Kidney epithelial cell (primary cell): ENCODE data around the gene SOX5. TPM values are rescaled to one million over a fixed set of nuclear protein-coding genes. Genes with fewer than 3 reads are reported as not detected.
"Not testable (repeated sequence)": the region's sequence is repeated elsewhere in the genome, so short reads cannot be mapped to it uniquely, and the experiment has no call there.

Experiments
- DNase-seq: peaks from one replicate; pipeline ENCODE4 v3.0.0-alpha.2; 2010; ENCODE audit warnings: low read depth
- H3K27me3 ChIP-seq: 2 replicates; pipeline ENCODE4 v1.6.0; 2011; ENCODE audit warnings: low read length; ENCODE audit not compliant: control insufficient read depth, insufficient read depth
- H3K36me3 ChIP-seq: 2 replicates; pipeline ENCODE4 v1.5.1; 2011; ENCODE audit warnings: low read length; ENCODE audit not compliant: control insufficient read depth, insufficient read depth
- H3K4me3 ChIP-seq: 2 replicates; pipeline ENCODE4 v1.5.1; 2011; ENCODE audit warnings: low read depth, mild to moderate bottlenecking, control low read depth, low read length
- total RNA-seq: library from RNA; depleted of rRNA; stranded (reverse); fragments of >200 nt; gene quantifications from 2 replicates; pipeline ENCODE4 v1.2.3, GENCODE V29; 2015
- TF ChIP-seq, protein P1 (sequence below): IDR thresholded peaks from 2 replicates; pipeline ENCODE4 v1.5.1; 2011; ENCODE audit warnings: mild to moderate bottlenecking, moderate library complexity, low read length, control low read depth, inconsistent platforms; ENCODE audit not compliant: insufficient read depth, poor library complexity, severe bottlenecking

Gene SOX5
- total RNA-seq, 1 donor from 2014 or later: 1.0 TPM

DNA sequence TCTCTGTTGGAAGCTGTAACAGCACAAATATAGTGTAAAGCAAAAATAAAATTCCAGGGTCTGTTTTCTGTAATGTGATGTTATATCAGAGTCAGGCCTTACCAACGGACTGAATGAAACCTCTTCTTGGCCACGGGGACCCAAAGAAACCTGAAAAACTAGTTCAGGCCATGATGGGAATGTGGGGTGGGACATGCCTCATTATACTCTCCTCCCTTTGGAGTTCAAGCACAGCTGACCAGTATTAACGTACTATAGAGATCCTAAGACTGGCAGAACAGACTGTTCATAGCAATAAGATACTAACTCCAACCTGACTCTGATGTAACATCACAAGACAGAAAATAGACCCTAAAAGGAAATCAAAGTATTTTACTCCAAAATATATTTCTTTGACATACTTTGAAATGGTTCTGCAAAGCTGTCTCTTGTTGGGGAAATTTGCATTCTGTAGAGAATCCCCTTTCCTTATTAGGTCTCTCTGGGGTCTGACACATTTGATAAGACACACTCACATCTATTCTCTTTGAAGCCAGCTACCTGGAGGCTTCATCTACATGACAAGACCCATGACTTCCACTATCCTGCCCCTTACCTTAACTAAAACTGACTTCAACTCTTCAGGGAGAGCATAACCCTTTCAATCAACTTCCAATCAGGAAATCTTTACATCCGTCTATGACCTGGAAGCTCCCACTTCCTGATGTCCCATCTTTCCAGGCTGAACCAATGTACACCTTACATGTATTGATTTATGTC is 444.6 kb downstream of the SOX5 start:
- H3K36me3 ChIP-seq: no peaks in the 10 kb centered on the region
- TF ChIP-seq, protein P1, sequence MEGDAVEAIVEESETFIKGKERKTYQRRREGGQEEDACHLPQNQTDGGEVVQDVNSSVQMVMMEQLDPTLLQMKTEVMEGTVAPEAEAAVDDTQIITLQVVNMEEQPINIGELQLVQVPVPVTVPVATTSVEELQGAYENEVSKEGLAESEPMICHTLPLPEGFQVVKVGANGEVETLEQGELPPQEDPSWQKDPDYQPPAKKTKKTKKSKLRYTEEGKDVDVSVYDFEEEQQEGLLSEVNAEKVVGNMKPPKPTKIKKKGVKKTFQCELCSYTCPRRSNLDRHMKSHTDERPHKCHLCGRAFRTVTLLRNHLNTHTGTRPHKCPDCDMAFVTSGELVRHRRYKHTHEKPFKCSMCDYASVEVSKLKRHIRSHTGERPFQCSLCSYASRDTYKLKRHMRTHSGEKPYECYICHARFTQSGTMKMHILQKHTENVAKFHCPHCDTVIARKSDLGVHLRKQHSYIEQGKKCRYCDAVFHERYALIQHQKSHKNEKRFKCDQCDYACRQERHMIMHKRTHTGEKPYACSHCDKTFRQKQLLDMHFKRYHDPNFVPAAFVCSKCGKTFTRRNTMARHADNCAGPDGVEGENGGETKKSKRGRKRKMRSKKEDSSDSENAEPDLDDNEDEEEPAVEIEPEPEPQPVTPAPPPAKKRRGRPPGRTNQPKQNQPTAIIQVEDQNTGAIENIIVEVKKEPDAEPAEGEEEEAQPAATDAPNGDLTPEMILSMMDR: no peak
- no peak overlapping the region for H3K4me3 ChIP-seq
- H3K27me3 ChIP-seq: no peaks in the 10 kb centered on the region
- no peak for DNase-seq

DNA sequence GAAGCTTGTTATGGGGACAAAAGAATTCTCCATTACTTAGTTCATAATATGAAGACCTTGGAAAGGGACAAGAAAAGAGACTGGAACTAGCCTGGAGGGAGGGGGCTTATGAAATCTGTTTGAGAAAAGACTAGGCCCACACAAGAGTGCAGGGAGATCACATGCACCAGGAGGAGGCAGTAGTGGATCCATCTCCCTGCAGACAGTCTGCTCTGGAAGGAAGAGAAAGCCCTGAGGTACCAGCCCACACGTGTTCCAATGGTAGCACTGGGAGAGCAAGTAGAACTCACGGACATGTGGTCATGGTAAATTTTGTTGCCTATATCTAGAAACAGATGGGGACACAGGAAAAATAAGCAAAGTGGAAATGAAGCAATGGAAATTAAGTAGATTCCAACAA is 445.4 kb downstream of the SOX5 start:
- TF ChIP-seq, protein P1: no peak
- Histone ChIP-seq H3K36me3 (no peaks in the 10 kb centered on the region), H3K27me3 (no peaks in the 10 kb centered on the region), H3K4me3 (no peak overlapping the region)
- DNase-seq: no peak

- DNase-seq: no peak
- TF ChIP-seq, protein P1: no peak
- H3K4me3 ChIP-seq: no peak overlapping the region
- no peaks in the 10 kb centered on the region for H3K27me3 ChIP-seq
- no peaks in the 10 kb centered on the region for H3K36me3 ChIP-seq
These were observed 445.9 kb downstream of the SOX5 start for GRCh38 chr12:23503544-23503943.

DNA sequence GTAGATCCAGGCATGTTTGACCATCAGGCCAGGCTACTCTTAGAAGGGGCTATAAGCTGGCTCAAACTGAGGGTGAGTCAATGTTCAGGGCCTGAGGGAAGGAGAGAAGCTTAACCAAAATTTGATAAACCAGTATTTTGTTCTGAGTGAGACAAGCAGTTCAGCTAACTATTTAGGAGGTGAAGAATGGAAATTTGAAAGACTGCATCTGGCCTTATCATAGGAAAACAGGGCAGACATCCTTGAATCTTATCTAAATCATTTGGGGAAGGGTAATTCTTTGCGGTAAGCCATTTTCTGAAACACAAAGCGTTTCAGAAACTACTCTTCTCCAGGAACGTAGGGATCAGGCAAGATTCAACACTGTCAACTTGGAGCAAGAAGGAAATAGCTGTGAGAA is 447.2 kb downstream of the SOX5 start:
- Histone ChIP-seq H3K4me3 (no peak overlapping the region), H3K36me3 (no peaks in the 10 kb centered on the region), H3K27me3 (no peaks in the 10 kb centered on the region)
- no peak for DNase-seq
- TF ChIP-seq, protein P1: no peak

- Histone ChIP-seq H3K27me3 (no peaks in the 10 kb centered on the region), H3K4me3 (no peak overlapping the region), H3K36me3 (no peaks in the 10 kb centered on the region)
- TF ChIP-seq, protein P1: no peak
- no peak for DNase-seq
These were observed 454.0 kb downstream of the SOX5 start for GRCh38 chr12:23495472-23495871.

DNA sequence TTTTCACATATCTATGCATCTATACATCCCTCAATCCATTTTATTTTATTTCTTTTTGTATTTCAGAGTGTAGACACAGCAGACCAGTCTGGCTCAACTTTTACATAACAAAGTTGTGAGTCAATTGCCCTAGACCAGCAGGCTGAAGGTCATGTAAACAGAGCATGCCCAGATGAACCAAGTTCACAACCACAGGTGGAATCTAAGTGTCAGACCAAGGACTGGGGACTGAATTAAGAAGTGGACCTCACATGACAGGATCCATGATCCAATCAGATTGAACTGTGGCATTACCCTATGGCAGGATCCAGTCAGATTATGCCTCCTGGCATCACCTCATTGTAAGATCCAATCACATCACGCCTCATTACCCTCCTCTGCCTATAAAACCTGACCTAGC is 455.8 kb downstream of the SOX5 start:
- TF ChIP-seq, protein P1: no peak
- Histone ChIP-seq H3K36me3 (no peaks in the 10 kb centered on the region), H3K4me3 (no peak overlapping the region), H3K27me3 (no peaks in the 10 kb centered on the region)
- no peak for DNase-seq

DNA sequence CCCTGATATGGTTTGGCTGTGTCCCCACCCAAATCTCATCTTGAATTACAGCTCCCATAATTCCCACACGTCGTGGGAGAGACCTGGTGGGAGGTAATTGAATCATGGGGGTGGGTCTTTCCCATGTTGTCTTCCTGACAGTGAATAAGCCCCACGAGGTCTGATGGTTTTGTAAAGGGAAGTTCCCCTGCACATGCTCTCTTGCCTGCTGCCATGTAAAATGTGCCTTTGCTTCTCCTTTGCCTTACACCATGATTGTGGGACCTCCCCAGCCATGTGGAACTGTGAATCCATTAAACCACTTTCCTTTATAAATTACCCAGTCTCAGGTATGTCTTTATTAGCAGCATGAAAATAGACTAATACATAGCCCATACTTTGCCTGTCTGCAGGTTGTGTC is 458.4 kb downstream of the SOX5 start:
- H3K27me3 ChIP-seq, H3K4me3 ChIP-seq, H3K36me3 ChIP-seq, DNase-seq: not testable (repeated sequence)
